Colonic mucosa (tissue), 4 donors: ENCODE measurements around the gene JAG2. TPM values are rescaled to one million over a fixed set of nuclear protein-coding genes. Genes with fewer than 3 reads are reported as not detected.

Source experiments
- DNase-seq: peaks from one replicate; pipeline ENCODE4 v3.0.0-alpha.2; 2020
- H3K27ac ChIP-seq: fragments of 200-600 bp; one replicate; pipeline ENCODE4 v1.8.0; 2021
- H3K27me3 ChIP-seq: fragments of 200-600 bp; one replicate; pipeline ENCODE4 v1.8.0; 2021
- H3K36me3 ChIP-seq: fragments of 200-600 bp; one replicate; pipeline ENCODE4 v1.8.0; 2021
- H3K4me1 ChIP-seq: fragments of 200-600 bp; one replicate; pipeline ENCODE4 v1.8.0; 2021; ENCODE audit warnings: mild to moderate bottlenecking
- H3K4me3 ChIP-seq: fragments of 200-600 bp; one replicate; pipeline ENCODE4 v1.8.0; 2021
- H3K9ac ChIP-seq, 2 donors: one replicate each; pipeline ENCODE4 v1.7.0; 2013; ENCODE audit warnings: control low read depth in 2 of 2, low read depth in 2 of 2, low read length in 2 of 2
- H3K9me3 ChIP-seq: fragments of 200-600 bp; one replicate; pipeline ENCODE4 v1.8.0; 2021
- intact Hi-C: fragments of 100-400 bp; cut with DNase I; formaldehyde crosslinking; loops from one replicate; pipeline ENCODE4 v1.14.1; 2022
- total RNA-seq, 2 donors: library from RNA; stranded (reverse); fragmentation: NEBNext Ultra II Directional in 1 of 2; extraction: Animal tissue kit (Norgen Biotek cat#: 25700) in 1 of 2; gene quantifications; one replicate each; pipeline ENCODE4 v1.2.1, GENCODE V29; 2021
- TF ChIP-seq, protein P1 (sequence below): fragments of 200-600 bp; IDR thresholded peaks from one replicate; pipeline ENCODE4 v1.8.0; 2022; ENCODE audit warnings: antibody characterized with exemption, mild to moderate bottlenecking
- donor health status: healthy.
- donor health status: DM: no; HTN: no; CAD: no.
- donor health status: DM: no; HTN: no; CAD: no.

The JAG2 gene
- total RNA-seq, 2 donors from 2014 or later, result 8.2 to 11.0 TPM

DNA sequence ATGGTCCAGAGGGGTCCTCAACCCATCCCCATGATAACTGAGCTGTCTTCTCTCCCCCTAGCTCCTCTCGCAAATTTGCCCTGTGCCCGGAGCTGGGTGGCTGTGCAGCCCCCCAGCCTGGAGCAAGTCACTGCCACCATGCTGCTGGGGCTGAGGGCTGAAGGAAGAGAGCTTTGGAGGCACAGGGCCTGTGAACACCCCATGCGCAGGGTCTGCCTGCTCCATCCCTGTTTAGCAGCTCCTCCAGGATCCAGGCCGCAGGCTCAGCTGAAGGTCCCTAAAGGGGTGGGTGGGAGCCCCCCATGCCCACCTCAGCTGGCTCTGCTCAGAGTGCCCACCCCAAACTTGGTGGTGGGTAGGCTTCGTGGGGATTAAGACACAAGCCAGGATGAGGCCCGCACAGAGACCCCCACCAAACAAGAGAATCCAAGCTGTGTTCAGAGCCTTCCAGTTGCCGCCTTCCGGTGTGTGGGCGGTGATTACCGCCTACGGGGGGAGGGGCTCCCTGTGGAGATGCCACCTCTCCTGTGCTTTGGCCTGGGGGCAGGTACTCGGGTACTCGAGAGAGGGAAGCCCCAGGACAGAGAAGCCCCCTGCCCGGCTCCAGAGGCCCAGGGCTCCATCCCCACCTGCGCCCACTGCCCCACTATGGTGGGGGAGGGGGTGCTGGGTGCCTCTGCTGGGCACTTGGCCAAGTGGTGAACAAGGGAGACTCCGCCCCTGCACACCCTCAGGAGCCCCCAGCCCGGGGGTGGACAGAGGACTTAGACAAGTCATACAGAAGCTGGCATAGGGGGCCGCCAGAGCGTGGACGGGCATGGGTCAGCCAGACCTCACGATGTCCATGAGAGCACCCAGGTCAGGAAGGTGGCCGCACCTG lies 1.4 kb upstream of the JAG2 start:
- intact Hi-C loops, result no loop called here
- Histone ChIP-seq H3K36me3 (no peaks in the 10 kb centered on the region), H3K4me1 (peaks cover 5% of the 10 kb centered on the region), H3K27ac (no peak overlapping the region), H3K9me3 (no peaks in the 10 kb centered on the region), H3K4me3 (no peak overlapping the region), H3K27me3 (peaks cover 12% of the 10 kb centered on the region), H3K9ac (no peak overlapping the region)
- DNase-seq, result no peak
- TF ChIP-seq, protein P1, sequence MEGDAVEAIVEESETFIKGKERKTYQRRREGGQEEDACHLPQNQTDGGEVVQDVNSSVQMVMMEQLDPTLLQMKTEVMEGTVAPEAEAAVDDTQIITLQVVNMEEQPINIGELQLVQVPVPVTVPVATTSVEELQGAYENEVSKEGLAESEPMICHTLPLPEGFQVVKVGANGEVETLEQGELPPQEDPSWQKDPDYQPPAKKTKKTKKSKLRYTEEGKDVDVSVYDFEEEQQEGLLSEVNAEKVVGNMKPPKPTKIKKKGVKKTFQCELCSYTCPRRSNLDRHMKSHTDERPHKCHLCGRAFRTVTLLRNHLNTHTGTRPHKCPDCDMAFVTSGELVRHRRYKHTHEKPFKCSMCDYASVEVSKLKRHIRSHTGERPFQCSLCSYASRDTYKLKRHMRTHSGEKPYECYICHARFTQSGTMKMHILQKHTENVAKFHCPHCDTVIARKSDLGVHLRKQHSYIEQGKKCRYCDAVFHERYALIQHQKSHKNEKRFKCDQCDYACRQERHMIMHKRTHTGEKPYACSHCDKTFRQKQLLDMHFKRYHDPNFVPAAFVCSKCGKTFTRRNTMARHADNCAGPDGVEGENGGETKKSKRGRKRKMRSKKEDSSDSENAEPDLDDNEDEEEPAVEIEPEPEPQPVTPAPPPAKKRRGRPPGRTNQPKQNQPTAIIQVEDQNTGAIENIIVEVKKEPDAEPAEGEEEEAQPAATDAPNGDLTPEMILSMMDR, result no peak

- intact Hi-C loops, result no loop called here
- Histone ChIP-seq H3K36me3 (no peaks in the 10 kb centered on the region), H3K9me3 (no peaks in the 10 kb centered on the region), H3K27ac (no peak overlapping the region), H3K27me3 (peaks cover 12% of the 10 kb centered on the region), H3K4me1 (peaks cover 8% of the 10 kb centered on the region), H3K4me3 (peak overlapping the region; percentile 22), H3K9ac (no peak overlapping the region)
- no peak for DNase-seq
- TF ChIP-seq, protein P1, result peak; percentile 29
These were observed 467 bp upstream of the JAG2 start for GRCh38 chr14:105168979-105169507.

DNA sequence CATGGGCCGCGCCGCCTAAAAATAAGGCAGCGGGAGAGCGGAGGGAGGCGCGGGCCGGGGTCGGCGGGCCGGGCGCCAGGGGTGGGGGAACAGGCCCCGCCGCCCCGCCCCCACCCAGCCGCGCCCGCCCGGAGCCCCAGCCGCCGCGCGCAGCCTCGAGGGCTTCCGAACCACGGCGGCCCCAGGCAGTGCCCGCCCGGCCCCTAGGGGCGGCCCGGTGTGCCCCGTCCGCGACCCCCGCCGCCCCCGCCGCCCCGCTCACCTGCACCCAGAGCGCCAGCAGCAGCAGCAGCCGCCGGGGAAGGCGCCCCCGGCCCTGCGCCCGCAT lies 519 bp downstream of the JAG2 start:
- H3K36me3 ChIP-seq, result no peaks in the 10 kb centered on the region
- peak overlapping the region; percentile 31 for H3K4me3 ChIP-seq
- no peak overlapping the region for H3K27ac ChIP-seq
- peaks cover 8% of the 10 kb centered on the region for H3K4me1 ChIP-seq
- no peaks in the 10 kb centered on the region for H3K9me3 ChIP-seq
- no peak for DNase-seq
- intact Hi-C loops, result no loop called here
- H3K27me3 ChIP-seq, result peaks cover 12% of the 10 kb centered on the region
- no peak overlapping the region for H3K9ac ChIP-seq
- TF ChIP-seq, protein P1, result no peak

DNA sequence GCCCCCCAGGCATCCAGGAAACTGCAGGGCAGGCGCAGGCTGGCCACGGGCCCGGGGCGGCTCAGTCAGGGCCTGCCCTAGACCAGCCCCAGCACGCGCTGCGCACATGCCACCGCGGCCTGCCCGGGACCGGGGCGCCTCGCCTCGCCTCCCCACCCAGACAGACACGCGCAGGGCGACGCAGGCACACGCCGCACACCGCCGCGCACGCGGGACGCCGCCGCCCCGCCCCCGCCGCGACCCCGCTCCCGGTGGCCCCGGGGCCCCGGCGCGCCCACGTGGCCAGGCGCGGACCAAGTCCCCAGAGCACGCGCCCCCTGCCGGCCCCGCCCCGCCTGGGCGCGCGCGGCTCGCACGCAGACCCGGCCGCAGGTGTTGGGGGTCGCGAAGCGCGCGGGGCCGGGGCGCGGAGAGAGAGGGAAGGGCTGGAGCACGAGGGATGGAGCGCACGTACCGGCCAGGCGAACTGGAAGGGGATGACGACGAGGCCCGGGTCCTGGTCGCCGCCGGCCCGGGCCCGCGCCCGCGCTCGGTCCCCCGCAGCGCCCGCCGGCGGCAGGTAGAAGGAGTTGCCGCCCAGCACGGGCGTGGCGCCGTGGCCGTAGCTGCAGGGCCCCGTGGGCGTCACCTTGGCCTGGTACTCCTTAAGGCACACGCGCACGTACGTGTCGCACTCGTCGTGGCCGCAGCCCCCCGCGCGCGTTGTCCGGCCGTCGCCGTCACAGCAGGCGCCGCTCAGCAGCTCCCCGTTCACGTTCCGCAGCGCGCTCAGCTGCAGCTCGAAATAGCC lies 1.1 kb downstream of the JAG2 start:
- Histone ChIP-seq H3K36me3 (no peaks in the 10 kb centered on the region), H3K9me3 (no peaks in the 10 kb centered on the region), H3K4me1 (peaks cover 8% of the 10 kb centered on the region), H3K27me3 (peaks cover 12% of the 10 kb centered on the region), H3K9ac (no peak overlapping the region), H3K27ac (no peak overlapping the region), H3K4me3 (peak overlapping the region; percentile 31)
- no peak for DNase-seq
- TF ChIP-seq, protein P1, result no peak
- intact Hi-C loops, result no loop called here

- Histone ChIP-seq H3K4me1 (peaks cover 8% of the 10 kb centered on the region), H3K9me3 (no peaks in the 10 kb centered on the region), H3K9ac (no peak overlapping the region), H3K4me3 (no peak overlapping the region), H3K36me3 (no peaks in the 10 kb centered on the region), H3K27ac (no peak overlapping the region), H3K27me3 (peaks cover 12% of the 10 kb centered on the region)
- intact Hi-C loops, result no loop called here
- DNase-seq, result no peak
- TF ChIP-seq, protein P1, result no peak
These were observed 1.8 kb downstream of the JAG2 start for GRCh38 chr14:105166571-105167302.
